PC-3 (cell line): ENCODE data around the gene TBCB. TPM values are rescaled to one million over a fixed set of nuclear protein-coding genes. Genes with fewer than 3 reads are reported as not detected.

Experiments
- ATAC-seq: fragments of 200-7000 bp; cut with Tn5 transposase; 2 replicates; pipeline ENCODE4 v1.9.1; 2020; ENCODE audit warnings: mild to moderate bottlenecking, moderate library complexity
- BruUV-seq: library from RNA; stranded (reverse); fragments of 400-500 nt; replicated peaks from 2 replicates; lab custom pipeline; 2021; lab: Mats Ljungman, UMichigan
- CTCF ChIA-PET: fragments of 300-600 bp; sonication (Branson Sonifier 250); formaldehyde crosslinking; loops from one replicate; lab custom pipeline; 2022; ENCODE audit warnings: antibody characterized with exemption; lab: Charles Lee
- POLR2A ChIA-PET: fragments of 300-600 bp; sonication (Branson Sonifier 250); formaldehyde crosslinking; loops from one replicate; lab custom pipeline; 2022; ENCODE audit warnings: antibody characterized with exemption; ENCODE audit not compliant: unreplicated experiment; lab: Charles Lee
- DNase-seq: peaks from one replicate; pipeline ENCODE4 v3.0.0-alpha.2; 2015
- H2AFZ ChIP-seq: fragments of 300-600 bp; sonication (generic); 2 replicates; pipeline ENCODE4 v1.6.0; 2016; ENCODE audit warnings: antibody characterized with exemption, low read length
- H3F3A ChIP-seq: fragments of 300-600 bp; sonication (generic); one replicate; pipeline ENCODE4 v1.6.0; 2017; ENCODE audit warnings: antibody characterized with exemption, low read length, control low read depth, mild to moderate bottlenecking; ENCODE audit not compliant: unreplicated experiment
- H3K27ac ChIP-seq: fragments of 300-600 bp; sonication (generic); 2 replicates; pipeline ENCODE4 v1.5.1; 2016; ENCODE audit warnings: mild to moderate bottlenecking, low read length
- H3K27me3 ChIP-seq: fragments of 300-600 bp; sonication (generic); 2 replicates; pipeline ENCODE4 v1.6.1; 2016; ENCODE audit warnings: low read length, mixed read lengths
- H3K36me3 ChIP-seq: fragments of 300-600 bp; sonication (generic); 2 replicates; pipeline ENCODE4 v1.6.1; 2016; ENCODE audit warnings: low read depth, mixed run types, low read length, mixed read lengths
- H3K4me1 ChIP-seq: fragments of 300-600 bp; sonication (generic); 2 replicates; pipeline ENCODE4 v1.5.1; 2016; ENCODE audit warnings: low read length; ENCODE audit not compliant: insufficient read depth
- H3K4me2 ChIP-seq: fragments of 300-600 bp; sonication (generic); 2 replicates; pipeline ENCODE4 v1.6.0; 2016; ENCODE audit warnings: low read length
- H3K4me3 ChIP-seq: fragments of 300-600 bp; sonication (generic); 2 replicates; pipeline ENCODE4 v1.5.1; 2016; ENCODE audit warnings: mild to moderate bottlenecking, low read length, mixed read lengths
- H3K79me2 ChIP-seq: fragments of 300-600 bp; sonication (generic); 2 replicates; pipeline ENCODE4 v1.6.1; 2017; ENCODE audit warnings: low read length, mixed read lengths
- H3K9ac ChIP-seq: fragments of 300-600 bp; sonication (generic); 2 replicates; pipeline ENCODE4 v1.6.0; 2016; ENCODE audit warnings: mild to moderate bottlenecking, low read length
- H3K9me2 ChIP-seq: fragments of 300-600 bp; sonication (generic); replicated peaks from 2 replicates; pipeline ENCODE4 v1.6.1; 2016; ENCODE audit warnings: mixed run types, low read length, mixed read lengths
- H3K9me3 ChIP-seq: fragments of 300-600 bp; sonication (generic); 2 replicates; pipeline ENCODE4 v1.6.1; 2016; ENCODE audit warnings: low read length, mixed read lengths
- H4K20me1 ChIP-seq: fragments of 300-600 bp; sonication (generic); 2 replicates; pipeline ENCODE4 v1.6.1; 2016; ENCODE audit warnings: low read length, mixed read lengths
- EZH2 ChIP-seq: fragments of 300-600 bp; sonication (generic); IDR thresholded peaks from one replicate; pipeline ENCODE4 v1.6.1; 2017; ENCODE audit warnings: antibody characterized with exemption, mild to moderate bottlenecking, low read length; ENCODE audit not compliant: unreplicated experiment
- EZH2phosphoT487 ChIP-seq: fragments of 300-600 bp; sonication (generic); IDR thresholded peaks from 2 replicates; pipeline ENCODE4 v1.6.1; 2018; ENCODE audit warnings: mild to moderate bottlenecking, antibody characterized with exemption, low read length, borderline replicate concordance
- intact Hi-C: fragments of 100-400 bp; cut with micrococcal nuclease; formaldehyde crosslinking; loops from 2 replicates; pipeline ENCODE4 v1.9.0; 2023
- total RNA-seq: library from RNA; depleted of rRNA; stranded (reverse); fragments of >200 nt; gene quantifications from 2 replicates; pipeline ENCODE4 v1.2.3, GENCODE V29; 2014
- TF ChIP-seq, protein P1 (sequence below): fragments of 300-600 bp; sonication (generic); conservative IDR thresholded peaks from 2 replicates; pipeline ENCODE4 v1.5.1; 2017; ENCODE audit warnings: antibody characterized with exemption, low read depth, mild to moderate bottlenecking, low read length

Gene TBCB
- total RNA-seq, 1 experiment from 2014 or later = 260 TPM

DNA sequence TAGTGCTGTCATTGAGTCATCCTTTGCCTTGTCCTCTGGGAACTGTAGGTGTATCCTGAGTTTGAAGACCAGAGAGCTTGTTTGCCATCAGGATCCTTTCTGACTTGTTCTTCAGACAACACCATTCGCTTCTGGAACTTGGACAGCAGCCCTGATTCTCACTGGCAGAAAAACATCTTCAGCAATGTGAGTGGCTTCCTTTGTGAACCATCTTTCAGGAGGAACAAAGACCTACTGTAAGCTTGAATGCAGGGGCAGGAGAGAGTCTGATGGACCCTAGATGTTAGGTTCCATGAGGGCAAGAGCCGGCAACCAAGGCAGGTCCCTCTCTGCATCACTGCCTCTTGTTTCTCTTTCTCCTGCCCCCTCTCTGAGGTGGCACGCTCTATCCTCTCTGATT, 33.9 kb upstream of the TBCB start:
- no TSS peak for BruUV-seq

DNA sequence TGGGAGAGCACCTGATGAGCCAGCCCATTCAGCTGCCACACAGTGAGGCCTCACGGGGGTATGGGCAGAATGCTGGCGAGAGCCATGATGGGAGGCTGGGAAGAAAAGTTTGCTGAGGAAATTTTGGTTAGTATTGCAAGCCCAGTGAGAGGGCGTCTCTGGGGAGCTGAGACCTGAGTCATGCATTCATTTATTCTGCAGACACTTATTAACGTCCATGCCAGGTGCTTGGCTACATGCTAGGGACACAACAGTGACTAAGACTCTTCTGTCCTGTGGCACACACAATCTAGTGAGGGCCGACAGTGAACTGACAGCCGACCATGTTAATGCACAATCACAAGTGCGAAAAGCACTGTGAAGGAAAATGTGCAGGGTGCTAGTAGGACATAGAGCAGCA, 33.4 kb upstream of the TBCB start:
- H3K4me1 ChIP-seq = no peaks in the 10 kb centered on the region
- TF ChIP-seq, protein P1, sequence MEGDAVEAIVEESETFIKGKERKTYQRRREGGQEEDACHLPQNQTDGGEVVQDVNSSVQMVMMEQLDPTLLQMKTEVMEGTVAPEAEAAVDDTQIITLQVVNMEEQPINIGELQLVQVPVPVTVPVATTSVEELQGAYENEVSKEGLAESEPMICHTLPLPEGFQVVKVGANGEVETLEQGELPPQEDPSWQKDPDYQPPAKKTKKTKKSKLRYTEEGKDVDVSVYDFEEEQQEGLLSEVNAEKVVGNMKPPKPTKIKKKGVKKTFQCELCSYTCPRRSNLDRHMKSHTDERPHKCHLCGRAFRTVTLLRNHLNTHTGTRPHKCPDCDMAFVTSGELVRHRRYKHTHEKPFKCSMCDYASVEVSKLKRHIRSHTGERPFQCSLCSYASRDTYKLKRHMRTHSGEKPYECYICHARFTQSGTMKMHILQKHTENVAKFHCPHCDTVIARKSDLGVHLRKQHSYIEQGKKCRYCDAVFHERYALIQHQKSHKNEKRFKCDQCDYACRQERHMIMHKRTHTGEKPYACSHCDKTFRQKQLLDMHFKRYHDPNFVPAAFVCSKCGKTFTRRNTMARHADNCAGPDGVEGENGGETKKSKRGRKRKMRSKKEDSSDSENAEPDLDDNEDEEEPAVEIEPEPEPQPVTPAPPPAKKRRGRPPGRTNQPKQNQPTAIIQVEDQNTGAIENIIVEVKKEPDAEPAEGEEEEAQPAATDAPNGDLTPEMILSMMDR = no peak
- no peak for TF ChIP-seq EZH2phosphoT487
- TF ChIP-seq EZH2 = no peak
- no peaks in the 10 kb centered on the region for H3K9me3 ChIP-seq
- ATAC-seq (no peak), DNase-seq (no peak)
- no peaks in the 10 kb centered on the region for H3K27me3 ChIP-seq
- H3F3A ChIP-seq = no peaks in the 10 kb centered on the region
- intact Hi-C loops = no loop called here
- H2AFZ ChIP-seq = no peak overlapping the region
- H3K4me3 ChIP-seq = no peak overlapping the region
- no peaks in the 10 kb centered on the region for H3K79me2 ChIP-seq
- H3K27ac ChIP-seq = no peak overlapping the region
- no peaks in the 10 kb centered on the region for H4K20me1 ChIP-seq
- ChIA-PET POLR2A (no interaction called here), CTCF (no interaction called here)
- peaks cover 12% of the 10 kb centered on the region; the same call in 1 of the 2 replicates for H3K36me3 ChIP-seq
- no peak overlapping the region for H3K4me2 ChIP-seq
- no TSS peak for BruUV-seq
- no peaks in the 10 kb centered on the region for H3K9me2 ChIP-seq
- no peak overlapping the region for H3K9ac ChIP-seq

More for the DNA sequence above, 33.9 kb upstream of the TBCB start:
- H4K20me1 ChIP-seq = no peaks in the 10 kb centered on the region
- no peaks in the 10 kb centered on the region for H3K27me3 ChIP-seq
- H3K79me2 ChIP-seq = no peaks in the 10 kb centered on the region
- ChIA-PET CTCF (no interaction called here), POLR2A (no interaction called here)
- H3K36me3 ChIP-seq = peaks cover 12% of the 10 kb centered on the region; the same call in 1 of the 2 replicates
- H3F3A ChIP-seq = no peaks in the 10 kb centered on the region
- ATAC-seq (no peak), DNase-seq (no peak)
- H3K4me1 ChIP-seq = no peaks in the 10 kb centered on the region
- H3K27ac ChIP-seq = no peak overlapping the region
- no peak overlapping the region for H3K4me2 ChIP-seq
- intact Hi-C loops = no loop called here
- no peak overlapping the region for H3K4me3 ChIP-seq
- TF ChIP-seq EZH2phosphoT487 (no peak), EZH2 (no peak)
- TF ChIP-seq, protein P1 = no peak
- no peak overlapping the region for H3K9ac ChIP-seq
- H2AFZ ChIP-seq = no peak overlapping the region
- no peaks in the 10 kb centered on the region for H3K9me3 ChIP-seq
- H3K9me2 ChIP-seq = no peaks in the 10 kb centered on the region

DNA sequence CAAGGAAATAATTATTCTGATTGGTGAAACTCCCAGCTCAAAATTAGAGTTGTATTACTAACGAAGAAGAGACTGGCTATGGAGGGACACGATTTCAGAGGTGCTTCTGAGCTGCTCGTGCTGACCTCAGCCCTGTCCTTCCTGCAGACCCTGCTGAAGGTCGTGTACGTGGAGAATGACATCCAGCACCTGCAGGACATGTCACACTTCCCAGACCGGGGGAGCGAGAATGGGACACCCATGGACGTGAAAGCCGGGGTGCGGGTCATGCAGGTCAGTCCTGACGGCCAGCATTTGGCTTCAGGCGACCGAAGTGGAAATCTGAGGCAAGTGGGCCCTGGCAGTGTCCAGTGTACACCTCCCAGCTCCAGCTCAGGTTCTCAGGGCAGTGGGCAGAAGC, 32.4 kb upstream of the TBCB start:
- no peak overlapping the region for H3K9ac ChIP-seq
- H2AFZ ChIP-seq = no peak overlapping the region
- H3K27ac ChIP-seq = no peak overlapping the region
- DNase-seq (no peak), ATAC-seq (no peak)
- H3K27me3 ChIP-seq = no peaks in the 10 kb centered on the region
- no peak overlapping the region for H3K4me2 ChIP-seq
- intact Hi-C loops = no loop called here
- no peaks in the 10 kb centered on the region for H3K79me2 ChIP-seq
- no peaks in the 10 kb centered on the region for H3F3A ChIP-seq
- TF ChIP-seq EZH2phosphoT487 (no peak), EZH2 (no peak)
- TF ChIP-seq, protein P1 = no peak
- H3K4me3 ChIP-seq = no peak overlapping the region
- no peaks in the 10 kb centered on the region for H3K4me1 ChIP-seq
- H4K20me1 ChIP-seq = no peaks in the 10 kb centered on the region
- no TSS peak for BruUV-seq
- CTCF ChIA-PET = no interaction called here
- H3K36me3 ChIP-seq = peaks cover 12% of the 10 kb centered on the region; the same call in 1 of the 2 replicates
- H3K9me3 ChIP-seq = no peaks in the 10 kb centered on the region
- no peaks in the 10 kb centered on the region for H3K9me2 ChIP-seq
- POLR2A ChIA-PET = no interaction called here
